Stimulated activated effector memory CD8-positive, alpha-beta T cell treated with anti-CD3 and anti-CD28 coated beads, Interleukin-12 subunit alpha, Interleukin-12 subunit beta, amount 100 ng/mL, for 72 hours (primary cell): ENCODE results near the gene H2AZ2.

ENCODE experiments used
- ATAC-seq: fragments of 150-1000 bp; cut with Tn5 transposase; 2 replicates; pipeline ENCODE4 v1.10.0; 2021
- DNase-seq, 2 donors: peaks; one replicate each; pipeline ENCODE4 v3.0.0; 2021 to 2022; ENCODE audit warnings: low spot score in 2 of 2
- H3K27ac Mint-ChIP-seq: one replicate; pipeline ENCODE4 v1.8.0; 2022; ENCODE audit warnings: mild to moderate bottlenecking, mixed read lengths
- H3K36me3 Mint-ChIP-seq: one replicate; pipeline ENCODE4 v1.8.0; 2022; ENCODE audit warnings: mild to moderate bottlenecking, mixed read lengths
- H3K4me1 Mint-ChIP-seq: one replicate; pipeline ENCODE4 v1.8.0; 2022; ENCODE audit warnings: mixed read lengths
- H3K4me3 Mint-ChIP-seq: one replicate; pipeline ENCODE4 v1.8.0; 2022; ENCODE audit warnings: mild to moderate bottlenecking, mixed read lengths
- H3K9me3 Mint-ChIP-seq: one replicate; pipeline ENCODE4 v1.8.0; 2022; ENCODE audit warnings: mixed read lengths

H2AZ2 gene

GRCh38 chr7:44847920-44848634 lies at the start of gene H2AZ2:
TSS of gene H2AZ2 (minus strand) at chr7:44848087. CDS start at chr7:44847971, 116 bp downstream.
- Mint-ChIP-seq H3K9me3 (no peaks in the 10 kb centered on the region), H3K4me1 (peaks cover 33% of the 10 kb centered on the region), H3K4me3 (peak within 1 kb of the TSS; percentile 83), H3K36me3 (peaks cover 61% of the 10 kb centered on the region), H3K27ac (peak within 1 kb of the TSS; percentile 95)
- ATAC-seq = peak; percentile 91
- DNase-seq = peak; percentile 97 to 99

GRCh38 chr7:44897309-44897708 lies 49.4 kb upstream of the H2AZ2 start:
- no peak overlapping the region for H3K27ac Mint-ChIP-seq
- H3K36me3 Mint-ChIP-seq = no peaks in the 10 kb centered on the region
- no peak for DNase-seq

GRCh38 chr7:44894888-44895580 lies 47.1 kb upstream of the H2AZ2 start:
- Mint-ChIP-seq H3K9me3 (no peaks in the 10 kb centered on the region), H3K4me3 (no peak overlapping the region), H3K27ac (peak overlapping the region; percentile 82), H3K4me1 (peaks cover 39% of the 10 kb centered on the region), H3K36me3 (no peaks in the 10 kb centered on the region)
- ATAC-seq (peak; percentile 55), DNase-seq (no peak)

More at GRCh38 chr7:44897309-44897708, 49.4 kb upstream of the H2AZ2 start:
- ATAC-seq = no peak
- Mint-ChIP-seq H3K9me3 (no peaks in the 10 kb centered on the region), H3K4me1 (peaks cover 23% of the 10 kb centered on the region), H3K4me3 (no peak overlapping the region)

GRCh38 chr7:44893710-44894234 lies 45.9 kb upstream of the H2AZ2 start:
- ATAC-seq (no peak), DNase-seq (no peak)
- Mint-ChIP-seq H3K27ac (peak overlapping the region; percentile 97), H3K36me3 (no peaks in the 10 kb centered on the region), H3K9me3 (no peaks in the 10 kb centered on the region), H3K4me3 (no peak overlapping the region), H3K4me1 (peaks cover 45% of the 10 kb centered on the region)

- H3K9me3 Mint-ChIP-seq = no peaks in the 10 kb centered on the region
- peaks cover 45% of the 10 kb centered on the region for H3K4me1 Mint-ChIP-seq
- peak overlapping the region; percentile 97 for H3K27ac Mint-ChIP-seq
- H3K4me3 Mint-ChIP-seq = peak overlapping the region; percentile 28
- no peak for DNase-seq
- no peaks in the 10 kb centered on the region for H3K36me3 Mint-ChIP-seq
- peak; percentile 43 for ATAC-seq
Observed at GRCh38 chr7:44891791-44892190, 43.9 kb upstream of the H2AZ2 start.

GRCh38 chr7:44891372-44891771 lies 43.5 kb upstream of the H2AZ2 start:
- Mint-ChIP-seq H3K27ac (peak overlapping the region; percentile 97), H3K4me3 (peak overlapping the region; percentile 28), H3K9me3 (no peaks in the 10 kb centered on the region), H3K4me1 (peaks cover 45% of the 10 kb centered on the region), H3K36me3 (no peaks in the 10 kb centered on the region)
- ATAC-seq (peak; percentile 81), DNase-seq (peak in 1 of 2 donors; percentile 63)

- Mint-ChIP-seq H3K4me3 (no peak overlapping the region), H3K4me1 (peaks cover 46% of the 10 kb centered on the region), H3K27ac (peak overlapping the region; percentile 99), H3K36me3 (peaks cover 15% of the 10 kb centered on the region), H3K9me3 (no peaks in the 10 kb centered on the region)
- ATAC-seq (no peak), DNase-seq (no peak)
Observed at GRCh38 chr7:44889086-44889781, 41.3 kb upstream of the H2AZ2 start.

GRCh38 chr7:44887293-44887692 lies 39.4 kb upstream of the H2AZ2 start:
- Mint-ChIP-seq H3K27ac (peak overlapping the region; percentile 99), H3K4me3 (peak overlapping the region; percentile 89), H3K36me3 (peaks cover 34% of the 10 kb centered on the region), H3K4me1 (peaks cover 45% of the 10 kb centered on the region), H3K9me3 (no peaks in the 10 kb centered on the region)
- ATAC-seq (no peak), DNase-seq (no peak)

- DNase-seq = peak; percentile 97 to 98
- peak within 1 kb of the TSS; percentile 89 for H3K4me3 Mint-ChIP-seq
- peak within 1 kb of the TSS; percentile 99 for H3K27ac Mint-ChIP-seq
- H3K9me3 Mint-ChIP-seq = no peaks in the 10 kb centered on the region
- H3K36me3 Mint-ChIP-seq = peaks cover 51% of the 10 kb centered on the region
- peaks cover 45% of the 10 kb centered on the region for H3K4me1 Mint-ChIP-seq
- peak; percentile 96 for ATAC-seq
Observed at GRCh38 chr7:44885394-44886317, 37.8 kb upstream of the H2AZ2 start, which contains the start of gene PURB. TSS of gene PURB (minus strand) at chr7:44885530. CDS start at chr7:44885348, 182 bp downstream.

- Mint-ChIP-seq H3K27ac (peak overlapping the region; percentile 99), H3K4me1 (peaks cover 52% of the 10 kb centered on the region), H3K36me3 (peaks cover 59% of the 10 kb centered on the region), H3K4me3 (peak overlapping the region; percentile 89), H3K9me3 (no peaks in the 10 kb centered on the region)
- DNase-seq = peak; percentile 38 to 77
- ATAC-seq = peak; percentile 44
Observed at GRCh38 chr7:44884621-44885393, 36.9 kb upstream of the H2AZ2 start.

GRCh38 chr7:44883961-44884620 lies 36.2 kb upstream of the H2AZ2 start:
- Mint-ChIP-seq H3K9me3 (no peaks in the 10 kb centered on the region), H3K4me1 (peaks cover 49% of the 10 kb centered on the region)
- no peak for DNase-seq

GRCh38 chr7:44882899-44883298 lies 35.0 kb upstream of the H2AZ2 start:
- peak overlapping the region; percentile 89 for H3K4me3 Mint-ChIP-seq
- no peaks in the 10 kb centered on the region for H3K9me3 Mint-ChIP-seq
- peaks cover 47% of the 10 kb centered on the region for H3K4me1 Mint-ChIP-seq
- H3K27ac Mint-ChIP-seq = no peak overlapping the region
- no peak for DNase-seq
- no peak for ATAC-seq
- peaks cover 78% of the 10 kb centered on the region for H3K36me3 Mint-ChIP-seq

More at GRCh38 chr7:44883961-44884620, 36.2 kb upstream of the H2AZ2 start:
- ATAC-seq = no peak
- H3K36me3 Mint-ChIP-seq = peaks cover 66% of the 10 kb centered on the region
- peak overlapping the region; percentile 99 for H3K27ac Mint-ChIP-seq
- H3K4me3 Mint-ChIP-seq = peak overlapping the region; percentile 89

- peaks cover 87% of the 10 kb centered on the region for H3K36me3 Mint-ChIP-seq
- no peak for ATAC-seq
- peaks cover 39% of the 10 kb centered on the region for H3K4me1 Mint-ChIP-seq
- no peak for DNase-seq
- peak overlapping the region; percentile 32 for H3K27ac Mint-ChIP-seq
- H3K9me3 Mint-ChIP-seq = no peaks in the 10 kb centered on the region
- peak overlapping the region; percentile 89 for H3K4me3 Mint-ChIP-seq
Observed at GRCh38 chr7:44881610-44882009, 33.7 kb upstream of the H2AZ2 start.
